ENCODE measurements around the gene TINAGL1.

- TF ChIP-seq POLR2A (IDR thresholded peaks at IDR 0.05) = no peak
- TF ChIP-seq POLR2AphosphoS5 (IDR thresholded peaks at IDR 0.05) = no peak
- no peak for TF ChIP-seq CTCF (IDR thresholded peaks at IDR 0.05 in 8 of 11, conservative IDR thresholded peaks at IDR 0.05 in 3 of 11)
These were observed 45.1 kb downstream of the TINAGL1 start for GRCh38 chr1:31621498-31621820.

Measured in spleen (tissue), 7 donors.